Posterior vena cava (tissue), 2 donors: Measurements from ENCODE around the gene FKTN. TPM values are rescaled to one million over a fixed set of nuclear protein-coding genes. Genes with fewer than 3 reads are reported as not detected.

ENCODE experiments used
- DNase-seq: peaks from one replicate; pipeline ENCODE4 v3.0.0-alpha.2; 2020; ENCODE audit warnings: low spot score
- intact Hi-C, 2 donors: fragments of 100-400 bp; cut with DNase I; formaldehyde crosslinking; loops; one replicate each; pipeline versions ENCODE4 v1.14.1 to v1.14.2; 2022 to 2023
- total RNA-seq, 2 donors: library from RNA; stranded (reverse); fragmentation: NEBNext Ultra II Directional; extraction: Animal tissue kit (Norgen Biotek cat#: 25700); gene quantifications; one replicate each; pipeline ENCODE4 v1.2.1, GENCODE V29; 2021
- donor health status: DM: yes; HTN: yes; CAD: no.
- donor health status: DM: yes; HTN: yes; CAD: no.

Gene FKTN
- total RNA-seq, 2 donors from 2014 or later: 14.7 to 17.4 TPM

DNA sequence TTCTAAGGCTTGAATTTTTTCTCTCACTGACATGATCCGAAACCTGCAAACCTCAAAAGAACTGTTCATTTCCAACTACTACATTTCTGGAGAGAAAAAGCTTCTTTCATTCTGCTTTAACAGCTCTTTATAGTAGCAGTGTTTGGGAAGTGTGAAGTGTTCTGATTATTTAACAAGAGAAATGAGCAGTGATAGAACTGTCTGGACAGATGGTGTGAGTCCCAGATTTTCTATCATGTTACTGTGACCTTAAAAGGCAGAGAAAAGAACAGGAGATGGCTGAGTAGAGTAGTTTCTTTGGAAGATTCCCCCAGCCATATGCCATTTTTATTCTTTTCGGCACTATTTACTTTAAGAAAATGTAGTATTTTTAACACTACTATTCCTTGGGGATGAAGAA lies 63.1 kb downstream of the FKTN start:
- no peak for DNase-seq
- intact Hi-C loops: no loop called here

DNA sequence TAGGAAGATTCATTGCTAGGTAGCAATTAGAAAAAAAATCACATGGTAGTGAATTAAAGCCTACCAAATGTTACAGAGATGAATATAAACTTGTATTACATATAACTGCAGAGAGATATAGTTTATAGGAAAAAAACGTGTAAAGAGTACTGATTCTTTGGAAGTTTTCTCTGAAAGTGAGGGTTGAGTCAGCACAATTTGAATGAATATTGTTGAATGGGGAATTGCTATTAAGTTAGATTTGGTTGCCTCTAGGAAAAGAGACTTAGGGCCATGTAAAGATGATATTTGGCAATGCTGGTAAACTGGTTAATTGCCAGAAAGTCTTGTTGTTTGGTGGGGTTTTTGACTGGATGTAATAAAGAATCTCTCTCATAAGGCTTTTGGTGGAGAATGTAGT lies 67.2 kb downstream of the FKTN start:
- intact Hi-C loops: no loop called here
- DNase-seq: no peak

DNA sequence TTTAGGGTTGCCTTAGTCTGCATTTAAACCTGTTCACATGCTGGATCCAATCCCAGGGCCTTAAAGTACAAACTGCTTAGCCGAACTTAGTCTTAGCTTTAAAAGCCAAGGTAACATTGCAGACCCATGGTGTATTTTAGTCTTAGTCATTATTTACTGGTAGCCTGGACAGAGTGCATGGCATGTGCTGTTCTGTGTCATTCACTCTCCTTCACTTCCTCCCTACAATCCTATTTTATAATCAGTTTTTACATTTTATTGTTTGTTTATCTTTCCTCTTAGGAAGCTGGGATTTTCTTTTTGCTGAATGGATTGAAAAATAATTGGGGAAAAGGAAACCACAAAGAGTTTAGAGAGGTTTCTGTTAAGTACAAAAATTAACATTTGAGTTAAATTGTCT lies 74.9 kb downstream of the FKTN start:
- intact Hi-C loops: no loop called here
- DNase-seq: no peak

DNA sequence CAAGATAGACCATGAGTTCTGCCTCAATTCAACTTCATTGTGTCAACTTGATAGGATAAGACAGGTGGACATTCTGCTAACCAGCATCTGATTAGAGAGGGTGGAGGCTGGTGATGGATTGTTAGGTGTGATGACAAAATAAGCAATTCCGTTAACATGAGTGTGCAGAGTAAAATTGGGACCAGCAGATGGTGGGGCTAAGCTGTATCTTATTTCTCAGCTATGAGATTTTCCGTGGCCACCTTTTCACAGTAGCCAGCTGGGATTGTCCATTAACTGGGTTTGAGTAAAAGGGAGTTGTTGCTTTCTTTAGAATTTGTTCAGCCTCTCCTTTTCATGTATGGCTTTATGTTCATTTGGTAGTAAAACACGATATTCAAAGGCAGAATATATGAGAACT lies 75.5 kb downstream of the FKTN start:
- intact Hi-C loops: no loop called here
- DNase-seq: no peak

DNA sequence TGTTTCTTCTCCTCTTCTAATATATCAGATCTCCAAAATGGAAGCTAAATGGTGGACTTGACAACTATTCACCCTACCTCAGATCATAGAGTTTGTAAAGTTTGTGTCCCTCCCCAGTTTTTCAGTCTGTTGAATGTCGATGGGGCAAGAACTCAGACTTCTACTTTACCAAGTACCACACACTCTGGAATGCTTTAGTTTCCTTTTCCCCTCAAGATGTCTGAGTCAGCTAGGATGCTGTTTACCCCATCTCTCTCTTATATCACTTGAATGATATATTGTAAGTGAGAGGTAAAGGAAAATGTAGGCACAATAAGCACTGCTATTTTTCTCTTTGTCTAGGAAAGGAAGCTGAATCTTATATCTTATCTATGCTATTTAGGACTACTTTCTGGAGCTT lies 78.4 kb downstream of the FKTN start:
- intact Hi-C loops: no loop called here
- no peak for DNase-seq

DNA sequence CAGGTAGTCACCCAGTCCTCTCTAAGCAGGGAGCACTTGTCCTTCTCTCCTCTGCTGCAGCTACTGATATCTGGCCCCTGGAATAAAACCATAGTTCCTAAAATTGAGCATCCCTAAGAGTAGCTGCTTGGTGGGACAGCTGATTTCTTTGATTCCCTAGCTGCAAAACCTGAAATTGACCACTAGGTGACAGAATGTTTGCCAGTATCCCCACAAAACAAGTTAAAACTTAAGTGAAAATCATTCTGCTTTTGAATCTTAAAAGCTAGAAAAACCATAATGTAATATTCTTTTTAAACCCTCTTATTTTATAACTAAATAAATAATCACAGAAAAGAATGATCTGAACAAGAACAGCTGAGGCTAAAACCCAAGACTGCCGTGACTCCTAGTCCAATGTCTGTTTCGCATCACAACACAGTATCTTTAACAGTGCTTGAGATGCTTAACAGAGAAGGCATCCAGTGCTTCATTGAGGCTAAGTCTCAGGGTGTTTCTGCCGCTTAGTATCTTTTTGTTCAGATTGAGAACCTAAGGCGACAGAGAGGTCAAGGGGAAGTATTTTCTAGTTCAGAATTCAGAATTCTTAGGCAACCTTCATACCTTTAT lies 80.0 kb downstream of the FKTN start:
- intact Hi-C loops: no loop called here
- no peak for DNase-seq

DNA sequence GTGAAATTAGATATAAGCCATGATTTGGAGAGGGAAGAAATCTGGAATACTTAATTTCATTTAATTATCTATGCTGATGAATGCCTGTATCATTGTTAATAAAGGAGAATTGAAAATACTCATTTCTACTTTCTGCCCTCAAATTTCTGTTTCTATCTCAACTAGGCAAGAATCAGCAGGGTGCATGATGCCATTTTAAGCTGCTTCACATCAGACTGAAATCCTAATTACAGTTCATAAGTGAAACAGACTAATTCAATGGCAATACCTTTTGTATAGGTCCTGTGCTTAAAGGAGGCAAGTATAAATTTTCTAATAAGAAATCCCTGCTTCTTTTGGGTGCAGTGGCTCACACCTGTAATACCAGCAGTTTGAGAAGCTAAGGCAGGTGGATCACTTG lies 82.0 kb downstream of the FKTN start:
- intact Hi-C loops: no loop called here
- no peak for DNase-seq

DNA sequence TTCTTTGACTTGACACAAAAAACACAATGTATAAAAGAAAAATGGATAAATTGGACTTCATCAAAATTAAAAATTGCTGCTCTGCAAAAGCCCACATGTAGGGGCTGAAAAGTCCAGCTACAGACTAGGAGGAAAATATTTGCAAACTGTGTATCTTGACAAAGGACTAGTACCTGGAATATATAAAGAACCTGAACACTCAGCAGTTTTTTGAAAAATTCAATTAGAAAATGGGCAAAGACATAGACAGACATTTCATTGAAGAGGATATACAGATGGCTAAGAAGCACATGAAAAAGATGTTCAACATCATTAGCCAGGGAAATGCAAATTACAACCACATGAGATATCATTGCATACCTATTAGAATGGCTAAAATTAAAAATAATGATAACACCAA lies 85.9 kb downstream of the FKTN start:
- intact Hi-C loops: no loop called here
- no peak for DNase-seq

DNA sequence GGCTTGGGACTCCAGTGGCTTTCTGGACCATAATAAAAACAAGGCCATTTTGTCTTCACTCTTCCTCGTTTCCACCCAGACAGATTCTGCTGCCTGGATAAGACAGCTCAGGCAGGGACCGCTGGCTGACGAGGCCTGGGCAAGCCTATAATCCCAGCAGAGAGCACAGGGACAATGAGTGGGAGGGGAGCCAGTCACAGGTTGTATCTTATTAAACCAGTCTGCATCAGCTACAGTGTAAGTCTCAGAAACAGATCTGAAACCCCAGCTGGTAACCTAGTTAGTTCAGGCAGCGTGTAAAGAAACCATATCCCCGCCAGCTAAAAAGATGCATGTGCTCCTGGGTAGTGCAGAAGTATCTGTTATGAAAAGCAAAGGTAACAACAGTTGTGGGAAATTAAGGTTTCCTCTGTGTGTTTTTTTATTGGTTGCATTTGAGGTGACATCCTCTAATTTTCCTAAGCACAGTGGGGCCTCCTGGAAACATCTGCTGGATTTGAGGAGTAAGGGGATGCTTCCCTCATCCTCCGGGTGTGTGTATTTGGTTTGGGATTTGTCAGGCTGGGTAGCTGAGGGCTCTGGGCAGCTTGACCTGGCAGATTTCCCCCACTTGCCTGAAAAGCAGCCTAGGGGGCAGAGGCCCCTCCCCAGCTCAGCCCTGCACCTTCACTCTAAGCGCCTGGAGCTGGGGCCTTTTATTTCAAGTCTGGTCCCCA lies 89.1 kb downstream of the FKTN start:
- intact Hi-C loops: no loop called here
- no peak for DNase-seq

DNA sequence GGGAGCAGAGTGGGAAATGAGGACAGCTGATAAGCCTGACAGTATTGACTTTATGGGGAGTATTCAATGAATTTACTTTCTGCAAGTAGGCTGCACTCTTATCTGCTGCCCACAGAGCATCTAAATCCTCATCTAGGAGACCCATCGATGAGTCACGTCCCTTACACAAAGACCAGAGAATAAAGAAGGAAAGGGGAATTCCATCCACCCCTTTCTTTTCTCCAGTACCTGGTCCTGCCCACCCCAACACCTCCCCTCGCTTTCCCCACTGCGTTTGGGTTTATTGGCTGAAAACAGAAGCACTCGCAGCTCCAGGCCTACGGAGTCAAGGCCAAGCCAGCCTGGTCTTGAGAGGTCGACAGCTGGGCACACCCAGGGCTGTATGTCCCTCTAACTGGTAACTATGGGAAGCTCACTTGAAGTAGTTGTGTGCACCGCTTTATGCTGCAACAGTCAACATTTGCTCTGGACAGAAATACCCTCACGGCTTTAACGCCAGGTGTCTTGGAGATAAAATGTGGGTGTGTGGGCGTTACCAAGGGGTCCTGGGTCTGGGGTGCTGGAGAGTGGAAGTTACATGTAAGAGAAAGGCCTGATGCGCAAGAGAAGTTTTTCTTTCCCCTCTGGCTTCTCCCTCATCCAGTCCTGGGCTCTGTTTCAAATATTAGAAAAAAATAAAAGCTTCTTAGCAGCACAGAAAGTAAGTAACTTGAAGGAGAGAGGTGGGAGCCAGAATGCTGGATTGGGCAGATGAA lies 89.8 kb downstream of the FKTN start:
- intact Hi-C loops: loop anchor here in 1 of 2 donors (1.0 kb wide), 1 partner anchor 61 kb away; no protein-coding TSS in a partner anchor
- DNase-seq: no peak

DNA sequence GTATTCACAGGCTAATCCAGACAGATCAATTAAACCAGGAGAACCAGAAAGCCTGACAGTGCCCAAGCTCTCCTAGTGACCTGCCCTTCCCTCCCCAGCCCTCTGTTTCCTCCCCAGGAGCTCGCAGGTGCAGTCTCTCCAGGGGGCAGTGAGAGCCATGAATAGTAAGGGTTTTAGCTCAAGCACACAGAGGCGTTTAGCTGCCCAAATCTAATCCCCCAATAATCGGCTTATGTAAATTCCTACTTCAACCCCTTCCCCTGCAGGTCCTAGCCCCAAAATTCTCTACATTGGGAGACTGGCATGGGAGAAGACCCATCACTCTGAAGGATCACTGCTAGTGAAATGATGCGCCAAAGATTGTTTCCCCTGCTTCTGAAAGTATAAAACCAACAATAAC lies 93.9 kb downstream of the FKTN start:
- intact Hi-C loops: no loop called here
- no peak for DNase-seq

DNA sequence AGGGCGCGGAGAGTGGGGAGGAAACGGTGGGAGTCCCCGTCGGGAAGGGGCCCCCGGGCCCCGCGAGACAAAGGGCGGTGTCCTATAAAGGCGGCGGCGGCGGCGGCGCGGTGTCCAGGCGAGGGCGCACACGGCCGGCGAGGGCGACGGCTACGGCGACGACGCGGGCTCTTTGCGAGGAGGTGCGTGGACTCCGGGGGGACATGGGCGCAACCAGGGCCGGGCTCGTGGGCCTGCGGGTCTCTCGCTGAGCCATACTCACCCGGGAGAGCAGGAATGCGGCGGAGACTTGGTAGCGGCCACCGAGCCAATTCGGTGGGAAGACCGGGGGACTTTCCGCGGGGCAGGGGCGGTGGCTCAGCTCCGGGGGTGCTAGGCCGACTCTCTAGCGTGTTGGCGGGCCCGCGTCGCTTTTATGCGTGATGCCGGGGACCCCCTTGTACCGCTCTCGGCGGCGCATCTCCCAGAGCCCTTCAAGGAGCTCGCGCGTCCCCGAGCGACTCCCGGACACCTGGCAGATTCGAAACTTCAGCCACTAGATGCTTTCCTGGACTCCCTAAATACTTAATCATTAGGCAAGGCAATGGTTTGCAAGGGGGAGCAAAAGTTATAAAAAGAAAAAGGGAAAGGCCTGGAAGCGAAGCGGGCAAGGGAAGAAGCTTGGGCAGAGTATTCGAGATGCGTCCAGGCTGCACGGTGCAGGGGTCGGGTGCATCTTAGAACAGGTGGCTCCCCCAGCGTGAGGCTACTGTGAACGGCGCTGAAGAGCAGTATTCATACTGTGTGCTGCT lies 98.4 kb downstream of the FKTN start:
- intact Hi-C loops: no loop called here
- DNase-seq: no peak

DNA sequence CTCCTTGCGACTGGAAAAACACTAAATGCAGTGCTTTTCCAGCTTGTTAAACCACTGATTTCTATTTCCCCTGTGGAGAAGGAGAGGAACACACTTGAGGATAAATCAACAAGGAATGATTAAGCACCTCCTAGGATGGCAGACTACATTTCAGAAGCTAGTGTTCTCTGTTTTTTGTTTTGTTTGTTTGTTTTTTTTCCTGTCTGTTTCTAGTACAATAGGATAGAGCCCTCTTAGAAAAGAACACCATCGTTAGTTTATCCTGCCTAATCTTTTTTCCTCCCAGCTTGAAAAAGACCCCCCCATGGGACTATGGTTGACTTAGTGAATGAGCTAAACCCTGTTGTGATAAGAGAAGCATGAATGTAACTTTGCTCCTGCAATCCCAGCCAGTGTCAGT lies 100.4 kb downstream of the FKTN start:
- intact Hi-C loops: no loop called here
- no peak for DNase-seq

DNA sequence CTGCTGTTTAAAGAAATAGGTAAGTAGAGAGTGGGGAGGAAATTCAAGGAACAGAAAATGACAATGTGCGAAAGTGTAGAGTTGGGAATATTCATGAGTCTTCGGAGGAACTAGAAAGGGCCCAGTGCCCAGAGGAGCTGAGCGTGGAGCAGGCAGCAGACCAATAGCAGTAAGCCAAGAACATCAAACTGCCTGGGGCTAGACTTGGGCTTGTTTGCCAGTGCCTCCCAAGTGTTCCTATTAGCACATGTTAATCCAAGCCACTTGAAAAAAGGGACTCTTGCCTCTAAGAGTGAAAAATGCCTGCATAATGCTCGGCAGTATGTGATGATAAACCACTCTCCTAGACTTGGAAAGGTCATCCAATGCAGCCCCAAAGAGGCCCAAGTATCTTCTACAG lies 103.1 kb downstream of the FKTN start:
- DNase-seq: no peak
- intact Hi-C loops: no loop called here

DNA sequence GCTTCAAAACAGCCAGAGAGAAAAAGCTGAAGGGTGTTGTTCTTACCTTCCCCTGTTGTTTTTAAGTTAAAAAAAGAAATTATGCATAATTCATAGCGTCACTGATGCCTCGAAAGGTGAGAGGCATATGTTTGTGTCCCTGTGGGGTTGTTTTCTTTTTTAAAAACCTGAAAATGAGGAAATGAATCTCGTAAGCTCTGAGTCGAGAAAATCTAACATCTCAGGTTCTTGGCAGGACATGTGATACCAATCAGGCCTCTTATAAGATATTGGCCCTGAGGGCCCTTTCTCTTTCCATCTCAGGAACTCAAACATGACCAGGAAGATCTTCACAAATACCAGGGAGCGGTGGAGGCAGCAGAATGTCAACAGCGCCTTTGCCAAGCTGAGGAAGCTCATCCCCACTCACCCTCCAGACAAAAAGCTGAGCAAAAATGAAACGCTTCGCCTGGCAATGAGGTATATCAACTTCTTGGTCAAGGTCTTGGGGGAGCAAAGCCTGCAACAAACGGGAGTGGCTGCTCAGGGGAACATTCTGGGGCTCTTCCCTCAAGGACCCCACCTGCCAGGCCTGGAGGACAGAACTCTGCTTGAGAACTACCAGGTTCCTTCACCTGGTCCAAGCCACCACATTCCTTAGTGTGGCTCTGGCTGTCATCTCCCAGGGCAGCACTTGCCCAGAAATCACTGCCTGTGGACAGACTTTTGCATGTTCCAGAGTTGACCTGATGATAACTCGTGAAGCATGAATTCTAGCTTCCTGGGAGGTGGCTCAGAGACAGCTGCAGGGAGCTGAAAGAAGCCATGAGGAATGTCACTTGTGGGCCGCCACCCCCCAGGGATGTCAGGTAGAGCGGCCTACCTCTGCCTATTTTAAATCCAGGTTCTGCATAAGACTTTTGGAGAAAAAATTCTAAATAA lies 104.5 kb downstream of the FKTN start, which contains the start of gene TAL2:
TAL2 (plus strand) TSS at position 274 of the 921 bp plus-strand sequence; CDS start at position 314, 40 bp downstream.
- intact Hi-C loops: no loop called here
- no peak for DNase-seq

DNA sequence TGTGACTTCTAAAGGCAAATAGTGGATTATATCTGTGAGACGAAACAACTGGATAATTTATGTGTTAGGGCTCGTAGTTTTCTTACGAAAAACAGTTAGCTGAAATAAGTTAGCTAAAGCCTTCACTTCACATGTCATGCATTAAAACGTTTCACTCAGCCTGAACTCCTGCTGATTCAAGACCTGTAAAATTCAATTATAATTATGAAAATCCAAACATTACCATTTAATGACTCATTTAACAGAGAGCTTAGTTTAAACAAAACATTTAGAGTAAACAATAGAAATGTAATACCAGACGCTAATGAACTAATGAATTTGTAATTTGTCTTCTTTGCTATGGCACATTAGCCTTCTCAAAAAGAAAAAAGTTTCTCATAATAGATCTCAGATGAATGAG lies 106.0 kb downstream of the FKTN start:
- no peak for DNase-seq
- intact Hi-C loops: no loop called here

DNA sequence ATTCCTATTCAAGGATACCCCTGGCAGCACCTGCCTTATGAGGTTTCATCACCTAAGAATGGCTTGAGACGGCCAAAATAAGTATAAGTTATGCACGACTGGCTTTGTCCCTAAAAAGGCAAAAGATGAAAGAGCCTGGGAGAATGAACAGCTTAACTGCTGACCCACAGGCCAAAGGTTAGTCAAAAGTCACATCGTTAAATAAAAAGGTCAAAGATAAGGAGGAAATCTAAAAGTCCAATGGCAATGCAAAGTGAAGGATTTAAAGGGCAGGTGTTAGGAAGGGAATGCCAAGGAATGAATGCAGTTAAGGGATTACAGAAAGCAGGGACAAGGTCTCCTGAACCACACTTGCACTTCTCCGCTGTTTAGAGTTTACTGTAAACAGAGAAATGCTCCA lies 109.9 kb downstream of the FKTN start:
- intact Hi-C loops: no loop called here
- DNase-seq: no peak

DNA sequence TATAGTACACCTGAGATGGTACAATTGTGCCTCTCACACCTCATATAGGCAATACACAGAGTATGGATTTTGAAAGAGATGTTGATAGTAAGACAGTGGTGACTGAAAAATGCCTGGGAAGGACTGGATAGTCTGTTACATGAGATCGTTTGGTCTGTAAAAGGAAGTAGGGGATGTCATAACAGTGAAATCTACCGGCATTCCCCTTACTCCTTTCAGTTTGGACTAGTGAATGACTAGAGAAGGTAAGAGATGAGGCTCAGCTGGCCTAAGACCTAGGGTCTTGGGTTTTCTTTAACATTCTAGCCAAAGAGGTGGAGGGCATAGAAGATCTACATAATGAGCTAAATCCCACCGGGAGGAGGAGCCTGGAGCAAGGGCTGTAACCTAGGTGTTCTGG lies 112.4 kb downstream of the FKTN start:
- intact Hi-C loops: no loop called here
- DNase-seq: no peak

DNA sequence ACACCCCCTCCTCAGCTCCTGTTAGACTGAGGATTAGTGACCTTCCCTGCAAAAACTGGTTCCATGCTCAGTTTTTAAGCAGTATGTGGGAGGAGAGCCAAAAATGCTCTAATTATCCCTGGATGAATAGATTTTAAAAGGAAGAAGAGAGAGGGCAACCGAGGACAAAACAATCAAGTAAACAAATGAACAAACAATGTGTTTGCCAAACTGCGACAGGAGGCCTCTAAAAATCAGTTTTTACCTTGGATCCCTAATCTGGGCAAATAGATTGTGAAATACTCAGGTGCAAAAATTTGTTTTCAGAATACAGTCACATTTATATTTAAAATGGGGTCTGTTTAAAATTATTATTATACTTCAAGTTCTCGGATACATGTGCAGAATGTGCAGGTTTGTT lies 112.8 kb downstream of the FKTN start:
- intact Hi-C loops: no loop called here

More for the DNA sequence above, 112.8 kb downstream of the FKTN start:
- DNase-seq: no peak
